OCI-LY7 (cell line): ENCODE data around the gene ITSN2.

Experiments
- EZH2phosphoT487 ChIP-seq: fragments of 200-600 bp; sonication (generic); IDR thresholded peaks from 2 replicates; pipeline ENCODE4 v1.6.1; 2018; ENCODE audit warnings: low read depth, borderline replicate concordance, mild to moderate bottlenecking, mixed run types, antibody characterized with exemption, low read length, moderate library complexity, mixed read lengths
- TF ChIP-seq, protein P1 (sequence below): fragments of 200-600 bp; sonication (generic); conservative IDR thresholded peaks from 2 replicates; pipeline ENCODE4 v1.5.1; 2014; ENCODE audit warnings: mild to moderate bottlenecking, antibody characterized with exemption, low read length, moderate library complexity, mixed read lengths

DNA sequence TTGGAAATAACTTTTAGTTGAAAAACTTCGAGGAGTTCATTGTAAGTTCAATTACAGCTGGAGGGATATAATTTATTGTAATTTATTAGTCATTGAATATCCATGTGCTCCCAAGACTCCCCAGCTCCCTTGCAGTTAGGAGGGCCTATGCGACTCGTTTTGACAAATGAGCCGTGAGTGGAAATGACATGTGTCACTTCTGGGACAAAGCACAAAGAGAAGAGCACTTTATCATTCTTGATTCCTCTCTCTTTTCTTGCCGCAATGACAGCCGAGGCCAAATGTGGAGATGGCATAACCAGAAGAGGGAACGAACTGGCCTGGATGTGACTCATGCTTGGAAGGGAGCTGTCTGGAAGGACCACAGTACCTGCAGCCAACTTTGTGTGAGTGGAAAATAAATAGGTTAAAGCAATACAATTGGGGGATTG, 44.2 kb upstream of the ITSN2 start:
- TF ChIP-seq, protein P1, sequence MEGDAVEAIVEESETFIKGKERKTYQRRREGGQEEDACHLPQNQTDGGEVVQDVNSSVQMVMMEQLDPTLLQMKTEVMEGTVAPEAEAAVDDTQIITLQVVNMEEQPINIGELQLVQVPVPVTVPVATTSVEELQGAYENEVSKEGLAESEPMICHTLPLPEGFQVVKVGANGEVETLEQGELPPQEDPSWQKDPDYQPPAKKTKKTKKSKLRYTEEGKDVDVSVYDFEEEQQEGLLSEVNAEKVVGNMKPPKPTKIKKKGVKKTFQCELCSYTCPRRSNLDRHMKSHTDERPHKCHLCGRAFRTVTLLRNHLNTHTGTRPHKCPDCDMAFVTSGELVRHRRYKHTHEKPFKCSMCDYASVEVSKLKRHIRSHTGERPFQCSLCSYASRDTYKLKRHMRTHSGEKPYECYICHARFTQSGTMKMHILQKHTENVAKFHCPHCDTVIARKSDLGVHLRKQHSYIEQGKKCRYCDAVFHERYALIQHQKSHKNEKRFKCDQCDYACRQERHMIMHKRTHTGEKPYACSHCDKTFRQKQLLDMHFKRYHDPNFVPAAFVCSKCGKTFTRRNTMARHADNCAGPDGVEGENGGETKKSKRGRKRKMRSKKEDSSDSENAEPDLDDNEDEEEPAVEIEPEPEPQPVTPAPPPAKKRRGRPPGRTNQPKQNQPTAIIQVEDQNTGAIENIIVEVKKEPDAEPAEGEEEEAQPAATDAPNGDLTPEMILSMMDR, result no peak
- no peak for TF ChIP-seq EZH2phosphoT487
